PFSK-1 (cell line): ENCODE measurements around the gene PCDHAC1.

Source experiments
- POLR2AphosphoS5 ChIP-seq: IDR thresholded peaks from 2 replicates; pipeline ENCODE4 v1.6.1; 2012; ENCODE audit warnings: low read depth, mild to moderate bottlenecking, control low read depth, low read length, moderate library complexity
- SIN3A ChIP-seq: IDR thresholded peaks from 2 replicates; pipeline ENCODE4 v1.6.1; 2012; ENCODE audit warnings: mild to moderate bottlenecking, low read length, moderate library complexity, borderline replicate concordance; ENCODE audit not compliant: insufficient read depth
- TAF1 ChIP-seq: IDR thresholded peaks from 2 replicates; pipeline ENCODE4 v1.6.1; 2012; ENCODE audit warnings: low read length, control low read depth, borderline replicate concordance; ENCODE audit not compliant: insufficient read depth
- TF ChIP-seq, protein P1 (sequence below), 2 experiments: IDR thresholded peaks; 2 replicates each; pipeline versions ENCODE4 v1.6.1 to v1.8.0; 2011 to 2012; ENCODE audit warnings: low read depth in 2 of 2, low read length in 2 of 2, control low read depth in 1 of 2, inconsistent platforms in 1 of 2, mild to moderate bottlenecking in 1 of 2, moderate library complexity in 1 of 2; ENCODE audit not compliant: insufficient read depth in 1 of 2

- TF ChIP-seq POLR2AphosphoS5 (no peak), TAF1 (no peak), SIN3A (no peak)
- TF ChIP-seq, protein P1, sequence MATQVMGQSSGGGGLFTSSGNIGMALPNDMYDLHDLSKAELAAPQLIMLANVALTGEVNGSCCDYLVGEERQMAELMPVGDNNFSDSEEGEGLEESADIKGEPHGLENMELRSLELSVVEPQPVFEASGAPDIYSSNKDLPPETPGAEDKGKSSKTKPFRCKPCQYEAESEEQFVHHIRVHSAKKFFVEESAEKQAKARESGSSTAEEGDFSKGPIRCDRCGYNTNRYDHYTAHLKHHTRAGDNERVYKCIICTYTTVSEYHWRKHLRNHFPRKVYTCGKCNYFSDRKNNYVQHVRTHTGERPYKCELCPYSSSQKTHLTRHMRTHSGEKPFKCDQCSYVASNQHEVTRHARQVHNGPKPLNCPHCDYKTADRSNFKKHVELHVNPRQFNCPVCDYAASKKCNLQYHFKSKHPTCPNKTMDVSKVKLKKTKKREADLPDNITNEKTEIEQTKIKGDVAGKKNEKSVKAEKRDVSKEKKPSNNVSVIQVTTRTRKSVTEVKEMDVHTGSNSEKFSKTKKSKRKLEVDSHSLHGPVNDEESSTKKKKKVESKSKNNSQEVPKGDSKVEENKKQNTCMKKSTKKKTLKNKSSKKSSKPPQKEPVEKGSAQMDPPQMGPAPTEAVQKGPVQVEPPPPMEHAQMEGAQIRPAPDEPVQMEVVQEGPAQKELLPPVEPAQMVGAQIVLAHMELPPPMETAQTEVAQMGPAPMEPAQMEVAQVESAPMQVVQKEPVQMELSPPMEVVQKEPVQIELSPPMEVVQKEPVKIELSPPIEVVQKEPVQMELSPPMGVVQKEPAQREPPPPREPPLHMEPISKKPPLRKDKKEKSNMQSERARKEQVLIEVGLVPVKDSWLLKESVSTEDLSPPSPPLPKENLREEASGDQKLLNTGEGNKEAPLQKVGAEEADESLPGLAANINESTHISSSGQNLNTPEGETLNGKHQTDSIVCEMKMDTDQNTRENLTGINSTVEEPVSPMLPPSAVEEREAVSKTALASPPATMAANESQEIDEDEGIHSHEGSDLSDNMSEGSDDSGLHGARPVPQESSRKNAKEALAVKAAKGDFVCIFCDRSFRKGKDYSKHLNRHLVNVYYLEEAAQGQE (IDR thresholded peaks at IDR 0.05; ENCODE audit: insufficient read depth in 1 of 2, low read depth in 2 of 2, low read length in 2 of 2): no peak
Observed at GRCh38 chr5:140977003-140977402, 50.9 kb downstream of the PCDHAC1 start.
